Measurements from ENCODE around the gene CAPN11. TPM values are rescaled to one million over a fixed set of nuclear protein-coding genes. Genes with fewer than 3 reads are reported as not detected.

The CAPN11 gene
- total and polyA plus RNA-seq, 9 of the 15 experiments (the other 6 are each of a cell fraction or from before 2014, with no cell fraction given) = 0.03 to 0.61 (median 0.17) TPM; not detected in 1

DNA sequence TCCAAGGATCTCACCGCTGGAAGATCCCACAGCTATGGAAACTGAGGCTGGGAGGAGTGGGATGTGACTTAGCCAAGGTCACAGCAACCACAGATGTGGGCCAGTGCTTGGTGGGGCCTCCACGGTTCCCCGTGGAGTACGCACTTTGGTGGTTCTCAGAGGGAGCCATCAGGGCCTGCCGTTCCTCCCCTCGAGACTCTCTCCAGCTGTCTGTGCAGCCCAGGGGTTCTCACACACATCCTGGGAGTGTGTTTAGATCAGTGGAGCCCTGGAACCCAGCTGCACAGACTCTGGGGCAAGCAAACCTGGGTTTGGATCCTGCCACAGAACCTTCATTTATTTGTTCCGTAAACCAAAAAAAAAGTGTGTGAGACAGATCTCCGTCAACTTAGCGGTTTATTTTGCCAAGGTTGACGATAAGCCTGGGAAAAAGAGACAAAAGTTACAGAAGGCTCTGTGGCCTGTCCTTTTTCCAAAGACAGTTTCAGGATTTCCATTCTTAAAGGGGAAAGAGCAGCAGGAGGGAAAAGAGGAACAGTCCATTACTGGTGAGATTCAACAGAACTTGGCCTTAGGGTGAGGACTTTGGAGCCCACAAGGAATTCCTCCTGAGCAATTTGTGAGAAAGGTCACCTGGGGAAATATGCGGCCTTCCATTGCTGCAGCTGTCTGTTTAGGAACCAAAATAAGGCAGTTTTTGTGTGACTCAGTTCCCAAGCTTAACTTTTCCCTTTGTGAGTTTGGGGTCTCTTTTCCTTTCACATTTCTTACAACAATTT lies 44.5 kb downstream of the CAPN11 start (continued):
- TF ChIP-seq, protein P1, sequence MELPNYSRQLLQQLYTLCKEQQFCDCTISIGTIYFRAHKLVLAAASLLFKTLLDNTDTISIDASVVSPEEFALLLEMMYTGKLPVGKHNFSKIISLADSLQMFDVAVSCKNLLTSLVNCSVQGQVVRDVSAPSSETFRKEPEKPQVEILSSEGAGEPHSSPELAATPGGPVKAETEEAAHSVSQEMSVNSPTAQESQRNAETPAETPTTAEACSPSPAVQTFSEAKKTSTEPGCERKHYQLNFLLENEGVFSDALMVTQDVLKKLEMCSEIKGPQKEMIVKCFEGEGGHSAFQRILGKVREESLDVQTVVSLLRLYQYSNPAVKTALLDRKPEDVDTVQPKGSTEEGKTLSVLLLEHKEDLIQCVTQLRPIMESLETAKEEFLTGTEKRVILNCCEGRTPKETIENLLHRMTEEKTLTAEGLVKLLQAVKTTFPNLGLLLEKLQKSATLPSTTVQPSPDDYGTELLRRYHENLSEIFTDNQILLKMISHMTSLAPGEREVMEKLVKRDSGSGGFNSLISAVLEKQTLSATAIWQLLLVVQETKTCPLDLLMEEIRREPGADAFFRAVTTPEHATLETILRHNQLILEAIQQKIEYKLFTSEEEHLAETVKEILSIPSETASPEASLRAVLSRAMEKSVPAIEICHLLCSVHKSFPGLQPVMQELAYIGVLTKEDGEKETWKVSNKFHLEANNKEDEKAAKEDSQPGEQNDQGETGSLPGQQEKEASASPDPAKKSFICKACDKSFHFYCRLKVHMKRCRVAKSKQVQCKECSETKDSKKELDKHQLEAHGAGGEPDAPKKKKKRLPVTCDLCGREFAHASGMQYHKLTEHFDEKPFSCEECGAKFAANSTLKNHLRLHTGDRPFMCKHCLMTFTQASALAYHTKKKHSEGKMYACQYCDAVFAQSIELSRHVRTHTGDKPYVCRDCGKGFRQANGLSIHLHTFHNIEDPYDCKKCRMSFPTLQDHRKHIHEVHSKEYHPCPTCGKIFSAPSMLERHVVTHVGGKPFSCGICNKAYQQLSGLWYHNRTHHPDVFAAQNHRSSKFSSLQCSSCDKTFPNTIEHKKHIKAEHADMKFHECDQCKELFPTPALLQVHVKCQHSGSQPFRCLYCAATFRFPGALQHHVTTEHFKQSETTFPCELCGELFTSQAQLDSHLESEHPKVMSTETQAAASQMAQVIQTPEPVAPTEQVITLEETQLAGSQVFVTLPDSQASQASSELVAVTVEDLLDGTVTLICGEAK (IDR thresholded peaks at IDR 0.05) = no peak
- TF ChIP-seq, protein P1 (CRISPR knock-in tag; IDR thresholded peaks at IDR 0.05) = no peak

All from K562 (cell line).